Germinal center (tissue), 1 donor: ENCODE results near the gene YPEL4.
"Not testable (repeated sequence)": the region's sequence is repeated elsewhere in the genome, so short reads cannot be mapped to it uniquely, and the experiment has no call there.

Experiments
- DNase-seq: peaks from one replicate; pipeline ENCODE4 v3.0.0; 2012; ENCODE audit warnings: mixed read lengths, low spot score

The YPEL4 gene, protein sequence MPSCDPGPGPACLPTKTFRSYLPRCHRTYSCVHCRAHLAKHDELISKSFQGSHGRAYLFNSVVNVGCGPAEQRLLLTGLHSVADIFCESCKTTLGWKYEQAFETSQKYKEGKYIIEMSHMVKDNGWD

DNA sequence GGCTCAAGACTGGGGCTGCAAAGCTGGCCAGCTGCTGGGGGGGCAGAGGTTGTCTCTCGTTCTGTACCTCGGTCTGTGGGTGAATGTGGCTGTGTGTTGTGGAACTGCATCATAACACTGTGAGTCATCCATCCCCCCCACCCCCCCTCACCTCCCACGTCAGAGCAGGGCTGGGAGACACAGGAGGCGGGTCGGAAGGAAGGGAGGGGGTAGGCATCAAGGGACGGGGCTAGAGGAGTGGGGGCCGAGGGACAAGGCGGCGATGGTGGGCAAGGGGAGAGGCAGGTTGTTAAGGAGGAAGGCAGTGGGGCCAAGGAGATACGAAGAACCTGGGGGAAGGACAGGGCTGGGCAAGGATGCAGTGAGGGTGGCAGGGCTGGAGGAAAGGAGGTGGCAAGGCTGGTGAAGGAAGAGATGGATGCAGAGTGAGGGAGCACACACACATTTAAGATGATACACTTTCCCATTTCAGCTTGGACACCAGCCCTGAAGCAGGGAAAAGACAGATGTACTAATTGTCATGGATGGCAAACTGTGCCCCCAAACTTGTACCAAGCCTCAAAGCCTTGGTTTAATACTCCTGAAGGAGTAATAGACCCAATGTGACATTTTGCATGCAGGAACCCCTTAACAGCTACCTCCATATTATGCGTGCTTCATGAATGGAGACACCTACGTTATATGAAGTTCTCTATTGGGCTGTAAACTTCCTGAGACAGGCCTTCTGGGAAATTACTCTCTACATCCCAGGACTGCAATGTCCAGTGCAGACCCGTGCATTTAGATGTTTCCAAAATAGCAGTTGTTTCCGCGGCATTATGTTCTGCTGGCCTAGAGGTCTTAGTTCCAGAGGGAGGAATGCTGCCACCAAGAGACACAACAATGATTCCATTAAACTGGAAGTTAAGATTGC is at the start of gene YPEL4:
Gene YPEL4 (minus strand): TSS at position 87 of the 913 bp plus-strand sequence. CDS start 2,805 bp downstream, outside the sequence.
- no peak for DNase-seq

DNA sequence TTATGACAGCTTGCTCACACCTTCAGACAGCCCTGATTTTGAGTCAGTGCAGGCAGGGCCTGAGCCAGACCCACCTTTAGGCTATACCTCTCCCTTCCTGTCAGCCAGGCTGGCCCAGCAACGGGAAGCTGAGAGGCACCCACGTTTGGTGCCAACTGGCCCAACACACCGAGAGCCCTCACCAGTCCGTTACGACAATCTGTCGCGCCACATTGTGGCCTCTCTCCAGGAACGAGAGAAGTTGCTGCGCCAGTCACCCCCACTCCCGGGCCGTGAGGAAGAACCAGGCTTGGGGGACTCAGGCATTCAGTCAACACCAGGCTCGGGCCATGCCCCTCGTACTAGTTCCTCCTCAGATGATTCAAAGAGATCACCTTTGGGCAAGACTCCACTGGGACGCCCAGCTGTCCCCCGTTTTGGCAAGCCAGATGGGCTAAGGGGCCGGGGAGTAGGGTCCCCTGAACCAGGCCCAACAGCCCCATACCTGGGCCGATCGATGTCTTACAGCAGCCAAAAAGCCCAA is 49.2 kb upstream of the YPEL4 start:
- DNase-seq, result no peak

DNA sequence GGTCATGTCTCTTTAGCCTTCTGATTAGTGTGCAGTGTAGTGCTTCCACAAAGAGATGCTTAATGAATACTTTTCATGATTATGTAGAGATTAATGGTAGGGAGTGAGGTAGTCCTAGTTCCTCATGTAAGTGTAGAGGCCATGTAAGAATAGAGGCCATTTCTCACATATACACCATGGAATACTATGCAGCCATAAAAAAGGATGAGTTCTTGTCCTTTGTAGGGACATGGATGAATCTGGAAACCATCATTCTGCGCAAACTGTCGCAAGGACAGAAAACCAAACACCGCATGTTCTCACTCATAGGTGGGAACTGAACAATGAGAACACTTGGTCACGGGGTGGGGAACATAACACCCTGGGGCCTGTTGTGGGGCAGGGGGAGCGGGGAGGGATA is 40.8 kb upstream of the YPEL4 start:
- not testable (repeated sequence) for DNase-seq

DNA sequence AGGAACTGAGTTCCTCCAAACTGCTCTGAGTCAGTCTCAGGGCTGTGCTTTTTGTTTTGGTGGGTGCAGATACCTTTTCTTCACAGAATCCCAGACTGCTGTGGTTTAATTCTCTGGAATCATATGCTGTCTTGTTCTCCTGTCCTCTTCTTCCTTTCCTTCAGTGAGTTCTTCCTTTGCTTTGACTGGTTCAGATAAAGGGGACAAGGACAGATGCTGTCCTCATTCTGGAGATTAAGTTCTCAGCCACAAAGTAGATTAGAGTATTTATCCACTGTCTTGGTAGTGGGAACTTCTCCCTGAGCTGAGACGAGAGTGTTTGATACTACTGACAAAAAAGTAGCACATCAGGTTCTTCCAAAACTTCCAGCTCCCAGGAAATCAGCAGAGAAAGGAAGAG is 31.5 kb upstream of the YPEL4 start:
- no peak for DNase-seq

DNA sequence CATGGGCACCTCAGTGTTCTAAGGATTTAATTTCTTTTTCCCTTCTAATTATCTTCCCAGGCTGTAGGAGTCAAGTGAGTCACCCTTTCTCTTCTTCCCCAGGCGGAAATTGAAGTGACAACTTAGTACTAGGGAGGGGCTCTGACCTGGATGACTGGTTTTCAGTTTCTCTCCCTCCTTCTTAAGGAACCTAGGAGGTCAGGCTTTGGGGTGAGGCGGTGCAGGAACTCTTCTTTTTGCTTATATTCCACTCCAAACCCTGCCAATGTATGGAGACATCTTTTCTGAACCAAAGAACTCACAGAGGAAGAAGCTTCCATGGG is 30.8 kb upstream of the YPEL4 start:
- DNase-seq, result no peak

DNA sequence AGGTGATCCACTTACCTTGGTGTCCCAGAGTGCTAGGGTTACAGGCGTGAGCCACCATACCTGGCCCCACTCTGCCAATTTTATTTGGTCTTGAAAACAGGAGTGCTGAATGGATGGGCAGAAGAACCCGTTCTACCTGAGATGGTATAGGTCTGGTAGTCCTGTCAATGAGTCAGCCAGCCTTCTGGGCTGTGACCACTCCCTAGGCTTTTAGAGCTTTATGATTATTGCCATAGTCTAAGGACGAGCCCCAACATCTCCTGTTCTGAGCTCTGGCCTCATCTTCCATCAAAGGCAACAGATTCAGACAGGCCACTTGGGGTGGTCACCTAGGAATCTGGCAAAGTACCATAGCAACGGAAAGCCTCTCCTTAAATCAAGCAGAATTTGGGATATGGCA is 29.7 kb upstream of the YPEL4 start:
- DNase-seq, result no peak

DNA sequence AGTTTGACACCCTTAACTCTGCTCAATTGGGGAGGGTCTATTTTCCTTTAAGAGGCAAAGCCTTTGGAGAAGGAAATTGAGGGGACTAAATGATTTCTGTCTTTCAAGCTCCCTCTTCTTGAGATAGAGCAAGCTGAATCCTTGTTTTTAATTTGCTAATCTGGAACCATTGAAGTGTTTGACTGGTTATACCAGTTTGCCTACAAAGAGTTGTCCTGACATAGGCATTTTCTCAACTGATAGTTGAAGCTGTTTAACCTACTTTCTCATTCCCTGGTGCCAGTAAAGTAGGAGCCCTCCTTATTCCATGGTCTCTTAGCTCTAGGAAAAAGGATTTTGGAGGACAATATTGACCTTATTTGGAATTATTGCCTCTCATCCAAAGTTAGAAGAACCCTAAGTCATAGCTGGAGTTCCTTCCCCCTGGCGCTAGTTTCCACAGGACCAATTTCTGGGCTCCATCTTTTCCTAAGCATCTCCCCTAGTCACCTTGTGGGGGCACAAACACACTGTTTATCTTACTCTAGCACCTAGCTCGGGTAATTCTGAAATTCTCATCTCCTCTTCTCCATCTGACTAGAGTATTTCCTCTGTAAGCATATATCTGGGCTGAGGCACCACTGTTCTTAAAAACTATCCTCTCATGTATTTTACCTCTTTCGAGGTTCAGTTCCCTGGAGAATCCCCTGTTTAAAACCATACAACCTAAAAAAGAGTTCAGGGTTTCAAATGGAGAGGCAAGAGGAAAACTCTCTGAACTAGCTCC is 25.6 kb upstream of the YPEL4 start:
- no peak for DNase-seq

DNA sequence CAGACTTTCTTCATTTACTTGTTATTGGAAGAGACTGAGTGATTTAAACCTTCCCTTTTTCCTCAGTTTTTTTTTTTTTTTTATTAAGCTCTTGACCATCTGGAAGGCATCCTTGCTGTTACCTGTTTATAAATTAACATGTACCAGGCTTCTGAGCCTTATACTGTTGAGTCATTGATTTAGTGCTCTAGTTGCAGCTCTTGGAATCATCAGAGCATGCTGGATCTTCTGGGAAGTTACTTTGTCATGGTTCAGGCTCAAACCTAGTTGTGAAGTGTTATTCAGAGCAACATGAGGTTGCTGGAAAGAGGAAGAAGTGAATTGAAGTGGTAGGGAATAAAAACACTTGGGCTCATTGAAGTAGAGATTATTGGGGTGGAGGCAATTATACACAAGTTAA is 24.5 kb upstream of the YPEL4 start:
- no peak for DNase-seq

DNA sequence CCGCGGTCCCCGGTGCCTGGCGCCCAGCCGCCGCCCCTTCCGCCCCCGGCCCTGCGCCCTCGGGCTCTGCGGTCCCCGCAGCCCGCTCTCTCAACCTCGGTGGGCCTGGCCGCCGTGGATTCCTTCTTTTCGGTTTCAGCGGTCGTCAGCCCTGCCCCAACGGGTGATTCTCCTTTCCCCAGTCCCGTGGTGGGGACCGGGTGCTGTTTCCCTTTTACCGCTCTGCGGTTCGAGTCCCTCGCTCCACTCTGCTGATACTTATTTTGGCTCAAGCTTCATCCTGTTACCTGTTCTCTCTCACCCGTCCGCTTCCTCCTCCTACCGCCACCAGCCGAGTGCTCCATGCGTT is 18.7 kb upstream of the YPEL4 start:
- peak; percentile 50 for DNase-seq

DNA sequence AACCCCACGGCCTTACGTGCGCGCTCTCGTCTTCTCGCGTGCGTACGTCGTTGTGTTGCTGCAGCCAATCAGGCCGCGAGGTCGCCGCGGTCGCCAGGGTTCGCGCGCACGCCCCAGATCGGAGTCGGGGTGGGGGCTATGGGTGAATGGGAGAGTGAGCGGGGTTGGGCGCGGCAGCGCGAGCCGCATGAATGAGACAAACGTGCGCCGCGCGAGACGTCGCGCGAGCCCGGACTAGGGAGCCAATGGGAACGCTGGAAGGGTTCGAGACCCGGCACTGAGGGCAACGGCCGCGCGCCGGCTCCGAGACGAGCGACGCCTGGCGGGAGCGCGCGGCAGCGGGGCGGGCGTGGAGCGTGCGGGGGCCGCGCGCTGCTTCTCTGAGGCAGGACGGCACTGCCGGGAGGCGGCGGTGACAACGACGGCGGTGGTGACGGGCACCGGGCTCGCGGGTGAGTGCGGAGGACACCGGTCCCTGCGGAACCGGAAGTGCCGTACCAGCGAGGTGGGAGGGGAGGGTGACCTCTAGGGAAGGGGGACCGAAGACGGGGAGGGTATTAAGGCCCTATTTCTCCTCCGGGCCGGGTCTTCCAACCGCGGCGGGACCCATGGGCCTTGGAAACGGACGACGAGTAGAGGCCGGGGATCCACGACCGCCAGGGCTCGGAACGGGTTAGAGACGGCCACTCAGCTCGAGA is 18.2 kb upstream of the YPEL4 start, which contains the start of gene ZDHHC5:
Gene ZDHHC5 (plus strand): TSS at position 379 of the 698 bp plus-strand sequence. CDS start 4,977 bp downstream, outside the sequence.
- DNase-seq, result peak; percentile 100

DNA sequence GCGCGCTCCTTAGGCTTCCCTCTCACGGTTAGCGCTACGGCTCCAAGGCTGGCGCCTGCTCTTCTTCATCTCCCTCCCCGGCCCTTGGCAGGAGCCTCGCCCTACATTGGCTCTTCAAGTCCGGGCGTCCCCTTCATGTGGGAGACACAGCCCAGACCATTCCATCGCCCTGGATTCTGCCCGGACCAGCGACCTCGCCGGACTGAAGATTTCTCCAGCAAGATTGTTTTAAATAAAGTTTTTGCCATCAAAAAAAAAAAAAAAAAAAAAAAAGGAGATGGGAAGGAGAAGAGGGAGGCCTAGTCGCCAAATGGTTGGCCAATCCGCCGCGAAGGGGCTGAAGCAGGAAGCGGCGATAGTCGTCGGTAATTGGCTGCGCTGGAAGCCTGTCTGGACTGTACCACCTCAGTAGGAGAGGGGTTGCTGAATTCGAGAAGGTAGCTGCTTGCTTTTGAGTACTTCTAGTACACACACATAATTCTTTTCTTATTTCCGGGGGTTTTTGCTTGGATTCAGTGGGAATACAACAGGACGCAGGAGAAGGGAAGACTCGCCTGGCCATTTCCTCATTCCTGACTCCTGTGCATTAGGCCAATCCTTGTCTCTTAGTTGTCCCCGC is 17.5 kb upstream of the YPEL4 start:
- DNase-seq, result peak; percentile 97

DNA sequence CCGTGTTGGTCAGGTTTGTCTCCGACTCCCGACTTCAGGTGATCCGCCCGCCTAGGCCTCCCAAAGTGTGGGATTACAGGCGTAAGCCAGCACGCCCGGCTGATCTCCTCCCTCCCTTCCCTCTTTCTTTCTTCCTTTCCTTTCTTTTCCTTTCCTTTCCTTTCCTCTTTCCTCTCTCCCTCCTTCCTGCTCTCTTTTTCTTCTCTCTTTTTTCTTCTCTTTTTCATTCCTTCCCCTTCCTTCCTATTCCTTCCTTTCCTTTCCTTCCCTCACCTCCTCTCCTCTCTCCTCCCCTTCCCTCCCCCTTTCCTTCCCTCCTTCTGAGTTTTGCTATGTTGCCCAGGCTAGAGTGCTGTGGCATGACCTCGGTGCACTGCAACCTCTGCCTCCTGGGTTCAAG is 14.3 kb upstream of the YPEL4 start:
- DNase-seq, result no peak

DNA sequence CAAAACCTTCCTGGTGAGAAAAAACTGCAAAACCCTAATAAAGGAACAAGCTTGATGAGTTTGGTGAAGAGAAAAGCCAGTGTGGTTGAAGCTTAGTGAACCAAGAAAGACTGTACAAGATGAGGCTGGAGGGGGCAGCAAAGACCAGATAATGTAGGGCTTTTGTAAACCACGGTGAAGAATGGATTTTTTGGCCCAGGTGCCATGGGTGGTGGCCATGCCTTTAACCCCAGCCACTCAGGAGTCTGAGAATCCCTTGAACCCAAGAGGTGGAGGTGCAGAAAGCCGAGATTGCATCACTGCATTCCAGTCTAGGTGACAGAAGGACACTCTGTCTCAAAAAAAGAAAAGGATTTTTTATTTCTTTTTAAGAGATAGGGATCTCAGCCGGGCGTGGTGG is 13.2 kb upstream of the YPEL4 start:
- no peak for DNase-seq

DNA sequence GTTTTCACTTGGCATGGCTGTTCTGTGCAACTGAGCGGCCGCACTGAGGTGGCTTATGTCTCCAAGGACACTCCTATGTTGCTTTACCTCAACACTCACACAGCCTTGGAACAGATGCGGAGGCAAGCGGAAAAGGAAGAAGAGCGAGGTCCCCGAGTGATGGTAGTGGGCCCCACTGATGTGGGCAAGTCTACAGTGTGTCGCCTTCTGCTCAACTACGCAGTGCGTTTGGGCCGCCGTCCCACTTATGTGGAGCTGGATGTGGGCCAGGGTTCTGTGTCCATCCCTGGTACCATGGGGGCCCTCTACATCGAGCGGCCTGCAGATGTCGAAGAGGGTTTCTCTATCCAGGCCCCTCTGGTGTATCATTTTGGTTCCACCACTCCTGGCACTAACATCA is 10.0 kb upstream of the YPEL4 start:
- DNase-seq, result no peak

DNA sequence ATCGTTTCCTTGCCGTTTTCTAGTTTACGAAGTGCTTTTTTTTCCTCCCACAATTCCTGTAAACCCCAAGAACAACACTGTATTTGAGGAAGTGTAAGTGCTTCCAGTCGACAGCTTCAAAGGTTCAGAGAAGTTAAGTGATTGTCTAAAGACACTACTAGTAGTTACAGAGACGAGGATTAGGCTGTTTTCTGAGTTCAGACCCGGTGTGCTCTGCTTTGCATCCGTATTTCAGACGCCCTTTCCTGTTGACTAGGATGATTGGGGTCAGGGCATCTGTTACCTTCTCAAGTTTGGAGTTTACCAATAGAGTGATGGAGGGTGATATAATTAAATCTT is 8.3 kb upstream of the YPEL4 start:
- no peak for DNase-seq

DNA sequence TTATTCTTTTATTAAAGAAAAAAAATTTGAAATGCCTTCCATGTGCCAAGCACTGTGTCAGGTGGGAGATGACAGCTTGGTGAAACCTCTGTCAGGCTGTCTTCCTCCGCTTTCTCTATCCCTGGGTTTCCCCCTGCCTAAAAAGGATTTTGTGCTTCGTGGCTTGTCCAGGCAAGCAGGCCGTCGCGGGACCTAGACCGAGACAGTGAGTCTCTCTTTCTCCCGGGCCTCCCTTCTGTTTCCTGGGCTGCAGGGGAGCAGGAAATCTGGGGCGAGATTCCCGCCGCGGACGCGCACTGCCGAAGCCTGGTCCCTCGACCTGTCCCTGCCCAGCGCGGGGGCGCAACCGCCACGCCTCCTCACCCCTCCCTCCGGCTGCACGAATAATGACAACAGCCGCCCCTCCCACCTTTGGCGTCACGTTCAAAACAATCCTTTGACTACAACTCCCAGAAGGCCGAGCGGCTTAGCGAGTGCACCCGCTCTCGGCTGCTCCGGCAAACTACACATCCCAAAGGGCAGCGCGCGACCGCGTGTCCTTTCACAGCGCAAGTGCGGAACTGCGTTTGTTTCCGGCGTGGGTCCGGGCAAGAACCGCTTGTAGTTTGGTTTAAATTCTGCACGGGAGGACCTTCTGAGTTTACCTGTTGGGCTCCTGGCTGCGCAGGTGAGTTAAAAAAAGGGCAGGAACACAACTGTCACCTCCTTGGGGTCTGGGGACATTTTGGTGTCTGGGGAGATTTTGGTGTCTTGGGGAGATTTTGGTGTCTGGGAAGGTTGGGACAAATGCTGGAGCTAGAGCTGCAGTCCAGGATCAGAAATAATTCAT is 7.7 kb upstream of the YPEL4 start, which contains the start of gene CLP1:
Gene CLP1 (plus strand): TSS at position 569 of the 829 bp plus-strand sequence. CDS start 1,715 bp downstream, outside the sequence.
- peak; percentile 96 for DNase-seq

DNA sequence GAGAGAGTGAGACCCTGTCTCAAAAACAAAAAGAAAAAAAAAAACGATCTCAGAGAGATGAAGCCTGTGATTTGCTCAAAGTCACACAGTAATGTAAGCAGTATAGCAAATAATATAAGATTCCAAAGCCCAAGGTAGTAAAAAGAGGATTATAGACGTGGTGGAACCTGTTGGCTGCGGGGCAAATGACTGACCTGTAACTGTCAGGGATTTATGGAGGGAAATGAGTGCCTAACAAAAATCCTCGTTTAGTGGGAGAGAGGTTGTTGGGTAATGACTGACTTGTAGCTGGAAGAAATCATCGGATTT is 7.1 kb upstream of the YPEL4 start:
- DNase-seq, result no peak

DNA sequence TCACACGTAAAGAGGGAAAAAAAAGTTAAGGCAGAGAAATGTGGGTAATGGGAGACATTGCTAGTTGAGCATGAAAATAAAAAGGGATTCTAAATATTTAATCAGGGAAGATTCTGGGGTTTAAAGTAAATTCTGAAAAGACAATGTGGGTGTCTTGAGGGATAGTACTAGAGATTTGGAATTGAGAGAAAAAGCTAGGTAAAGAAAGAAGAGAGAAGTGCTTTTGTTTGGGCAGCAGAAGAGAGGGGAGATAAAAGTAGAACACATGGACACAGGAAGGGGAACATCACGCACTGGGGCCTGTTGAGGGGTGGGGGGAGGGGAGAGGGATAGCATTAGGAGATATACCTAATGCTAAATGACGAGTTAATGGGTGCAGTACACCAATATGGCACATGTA is 3.5 kb upstream of the YPEL4 start:
- no peak for DNase-seq

DNA sequence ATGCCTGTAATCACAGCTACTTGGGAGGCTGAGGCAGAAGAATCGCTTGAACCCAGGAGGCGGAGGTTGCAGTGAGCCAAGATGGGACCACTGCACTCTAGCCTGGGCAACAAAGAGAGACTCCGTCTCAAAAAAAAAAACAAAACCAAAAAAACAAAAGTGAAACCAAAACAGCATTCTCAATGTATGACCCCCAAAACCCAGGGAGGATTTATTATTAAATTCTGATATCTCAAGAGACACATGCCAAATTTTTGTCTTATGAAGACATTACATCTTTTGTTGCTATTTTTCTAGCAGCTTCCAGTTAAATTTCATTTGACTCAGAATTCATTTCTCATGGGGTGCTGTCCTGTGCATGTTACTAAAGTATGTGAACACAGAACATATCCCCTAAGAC is 3.0 kb upstream of the YPEL4 start:
- no peak for DNase-seq

DNA sequence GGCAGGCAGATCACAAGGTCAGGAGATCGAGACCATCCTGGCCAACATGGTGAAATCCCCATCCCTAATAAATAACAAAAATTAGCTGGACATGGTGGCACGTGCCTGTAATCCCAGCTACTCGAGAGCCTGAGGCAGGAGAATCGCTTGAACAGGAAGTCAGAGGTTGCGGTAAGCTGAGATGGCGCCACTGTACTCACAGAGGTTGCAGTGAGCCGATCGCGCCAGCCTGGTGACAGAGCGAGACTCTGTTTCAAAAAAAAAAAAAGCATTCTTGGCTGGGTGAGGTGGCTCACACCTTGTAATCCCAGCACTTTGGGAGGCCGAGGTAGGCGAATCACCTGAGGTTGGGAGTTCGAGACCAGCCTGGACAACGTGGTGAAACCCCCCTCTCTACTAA is 2.5 kb upstream of the YPEL4 start:
- DNase-seq, result not testable (repeated sequence)

DNA sequence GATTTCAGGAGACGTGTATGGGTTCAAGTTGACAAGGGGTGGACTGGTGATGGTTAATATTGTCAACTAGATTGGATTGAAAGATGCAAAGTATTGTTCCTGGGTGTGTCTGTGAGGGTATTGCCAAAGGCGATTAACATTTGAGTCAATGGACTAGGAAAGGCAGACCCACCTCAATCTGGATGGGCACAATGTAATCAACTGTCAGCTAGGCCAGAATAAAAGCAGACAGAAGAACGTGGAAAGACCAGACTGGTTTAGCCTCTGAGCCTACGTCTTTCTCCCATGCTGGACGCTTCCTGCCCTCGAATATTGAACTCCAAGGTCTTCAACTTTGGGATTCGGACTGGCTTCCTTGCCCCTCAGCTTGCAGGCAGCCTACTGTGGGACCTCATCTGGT is 1.7 kb upstream of the YPEL4 start:
- no peak for DNase-seq
